GM10248 (cell line): ENCODE results near the gene CNTF.

ENCODE experiments used
- CTCF ChIA-PET: fragments of 300-600 bp; sonication (Branson Sonifier 250); formaldehyde crosslinking; extraction: SDS; loops from one replicate; lab custom pipeline; 2021; ENCODE audit warnings: antibody characterized with exemption; lab: Yijun Ruan, JAX
- POLR2A ChIA-PET: fragments of 350-650 bp; sonication (Branson Sonifier 250); formaldehyde crosslinking; extraction: SDS; loops from one replicate; lab custom pipeline; 2020; ENCODE audit warnings: antibody characterized with exemption; lab: Yijun Ruan, JAX
- DNase-seq: peaks from one replicate; pipeline ENCODE4 v3.0.0; 2012; ENCODE audit errors: extremely low spot score
- TF ChIP-seq, protein P1 (sequence below): IDR thresholded peaks from 2 replicates; pipeline ENCODE4 v1.5.1; 2012; ENCODE audit warnings: mild to moderate bottlenecking, low read depth; ENCODE audit errors: extremely low read depth, missing control alignments, control extremely low read depth

Gene CNTF

DNA sequence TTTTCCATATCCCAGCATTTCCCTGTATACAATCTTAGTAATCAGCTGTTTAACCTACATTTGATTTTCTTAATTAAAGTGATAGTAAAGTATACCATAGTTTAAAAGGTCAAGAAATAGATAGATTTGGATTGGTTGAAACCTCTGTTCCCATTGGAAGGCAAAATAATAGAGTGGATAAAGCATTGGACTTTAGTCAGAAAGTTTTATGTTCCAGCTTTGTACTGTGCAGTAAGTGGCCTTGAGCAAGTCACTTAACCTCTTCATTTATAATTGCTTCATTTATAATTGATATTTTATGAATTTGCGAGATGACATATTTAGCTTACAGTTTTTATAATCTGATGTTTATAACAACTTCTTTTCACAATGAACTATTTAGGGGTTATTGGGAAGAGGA, 40.0 kb upstream of the CNTF start:
- CTCF ChIA-PET: interaction anchor here (1.0 to 2.1 kb wide), 5 partner anchors 10 to 553 kb away, joined by 3 to 7 read pairs (median 3); no protein-coding TSS in a partner anchor
- TF ChIP-seq, protein P1, sequence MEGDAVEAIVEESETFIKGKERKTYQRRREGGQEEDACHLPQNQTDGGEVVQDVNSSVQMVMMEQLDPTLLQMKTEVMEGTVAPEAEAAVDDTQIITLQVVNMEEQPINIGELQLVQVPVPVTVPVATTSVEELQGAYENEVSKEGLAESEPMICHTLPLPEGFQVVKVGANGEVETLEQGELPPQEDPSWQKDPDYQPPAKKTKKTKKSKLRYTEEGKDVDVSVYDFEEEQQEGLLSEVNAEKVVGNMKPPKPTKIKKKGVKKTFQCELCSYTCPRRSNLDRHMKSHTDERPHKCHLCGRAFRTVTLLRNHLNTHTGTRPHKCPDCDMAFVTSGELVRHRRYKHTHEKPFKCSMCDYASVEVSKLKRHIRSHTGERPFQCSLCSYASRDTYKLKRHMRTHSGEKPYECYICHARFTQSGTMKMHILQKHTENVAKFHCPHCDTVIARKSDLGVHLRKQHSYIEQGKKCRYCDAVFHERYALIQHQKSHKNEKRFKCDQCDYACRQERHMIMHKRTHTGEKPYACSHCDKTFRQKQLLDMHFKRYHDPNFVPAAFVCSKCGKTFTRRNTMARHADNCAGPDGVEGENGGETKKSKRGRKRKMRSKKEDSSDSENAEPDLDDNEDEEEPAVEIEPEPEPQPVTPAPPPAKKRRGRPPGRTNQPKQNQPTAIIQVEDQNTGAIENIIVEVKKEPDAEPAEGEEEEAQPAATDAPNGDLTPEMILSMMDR: no peak
- DNase-seq: no peak
- POLR2A ChIA-PET: no interaction called here

DNA sequence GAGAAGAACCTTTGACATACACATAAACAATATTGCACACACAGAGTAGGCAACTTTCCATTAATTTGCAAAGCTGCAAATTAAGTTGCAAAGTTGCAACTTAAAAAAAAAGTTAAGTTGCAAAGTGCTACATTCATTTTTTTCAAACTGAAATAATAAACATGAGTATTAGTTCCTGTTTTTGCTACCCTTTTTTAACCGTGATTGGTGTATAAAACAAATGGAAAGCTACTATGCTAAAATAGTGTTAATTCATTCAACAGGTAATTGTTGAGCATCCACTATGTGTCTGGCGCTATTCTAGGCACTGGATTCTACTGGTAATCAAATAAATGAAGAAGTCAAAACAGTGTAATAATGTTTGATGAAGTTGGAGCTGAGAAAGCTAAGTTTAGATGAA, 35.5 kb upstream of the CNTF start:
- TF ChIP-seq, protein P1: no peak
- CTCF ChIA-PET: interaction anchor here (1.3 to 1.9 kb wide), 3 partner anchors 19 to 549 kb away, joined by 3 to 7 read pairs (median 4); no protein-coding TSS in a partner anchor
- POLR2A ChIA-PET: no interaction called here
- DNase-seq: no peak

DNA sequence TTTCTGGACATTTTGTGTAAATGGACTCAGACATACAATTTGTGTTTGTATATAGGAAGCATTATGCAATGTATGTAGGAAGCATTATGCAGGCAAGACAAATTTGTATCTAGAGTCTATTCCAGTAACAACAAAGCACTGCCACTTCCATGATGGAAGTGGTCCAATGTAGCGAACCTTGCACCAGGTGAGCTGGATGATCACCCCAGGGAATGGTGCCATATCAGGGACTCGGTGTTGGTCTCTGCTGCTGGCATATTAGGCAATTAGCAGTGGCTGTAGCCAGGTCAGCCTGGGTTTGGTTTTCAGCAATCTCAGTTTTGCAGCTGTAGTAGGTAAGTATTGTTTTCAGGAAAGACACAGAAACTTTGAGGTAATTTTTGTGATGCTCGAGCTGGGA, 30.8 kb upstream of the CNTF start:
- TF ChIP-seq, protein P1: no peak
- DNase-seq: no peak
- ChIA-PET POLR2A (interaction anchor here (0.6 kb wide), 2 partner anchors 37 to 85 kb away, joined by 3 to 4 read pairs; no protein-coding TSS in a partner anchor), CTCF (interaction anchor here (0.6 to 1.4 kb wide), 5 partner anchors 9 to 61 kb away, joined by 3 to 6 read pairs (median 3); no protein-coding TSS in a partner anchor)

DNA sequence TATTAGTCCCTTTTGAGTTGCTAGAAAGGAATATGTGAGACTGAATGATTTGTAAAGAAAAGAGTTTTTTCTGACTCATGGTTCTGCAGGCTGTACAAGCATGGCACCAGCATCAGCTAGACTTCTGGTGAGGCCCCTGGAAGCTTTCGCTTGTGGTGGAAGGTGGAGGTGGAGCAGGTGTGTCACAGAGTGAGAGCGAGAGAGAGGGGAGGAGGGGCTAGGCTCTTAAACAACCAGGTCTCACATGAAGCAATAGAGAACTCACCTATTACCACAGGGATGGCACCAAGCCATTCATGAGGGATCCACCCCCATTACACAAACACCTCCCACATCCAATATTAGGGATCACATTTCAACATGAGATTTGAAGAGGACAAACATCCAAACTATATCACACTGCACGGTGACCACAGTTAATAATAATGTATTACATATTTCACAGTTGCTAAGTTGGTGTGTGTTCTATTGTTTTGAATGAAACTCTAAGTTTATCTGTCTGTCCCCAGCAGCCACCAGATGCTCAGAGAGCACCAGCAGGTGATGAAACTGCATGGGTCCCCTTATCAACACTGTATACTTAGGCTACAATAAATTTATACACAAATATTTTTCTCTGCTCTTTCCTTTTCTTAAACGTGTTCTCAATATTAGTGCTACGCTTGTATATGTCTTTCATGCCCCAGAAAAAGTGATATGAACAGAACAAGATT, 29.5 kb upstream of the CNTF start:
- TF ChIP-seq, protein P1: no peak
- ChIA-PET CTCF (interaction anchor here (1.3 to 2.2 kb wide), 5 partner anchors 9 to 60 kb away, joined by 3 to 6 read pairs (median 5); no protein-coding TSS in a partner anchor), POLR2A (no interaction called here)
- no peak for DNase-seq

DNA sequence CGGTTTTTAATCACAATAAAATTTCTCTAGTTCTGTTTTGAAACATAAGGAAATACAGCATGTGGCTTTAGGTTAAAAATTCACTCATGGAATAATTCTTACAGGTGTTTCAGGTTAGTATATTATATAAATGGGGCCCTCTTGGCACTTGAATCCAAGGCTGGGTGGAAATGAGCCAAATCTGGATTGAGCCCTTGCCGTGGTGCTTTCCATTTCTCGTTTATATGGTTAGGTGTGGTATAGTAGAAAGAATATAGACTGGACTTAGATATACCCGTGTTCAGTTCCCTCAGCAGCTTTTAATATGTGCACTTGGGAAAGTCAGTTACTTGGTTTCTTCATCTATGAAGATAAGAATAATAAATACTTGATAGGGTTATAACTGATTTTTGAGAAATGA, 27.6 kb upstream of the CNTF start:
- no peak for DNase-seq
- CTCF ChIA-PET: interaction anchor here (1.6 to 3.1 kb wide), 3 partner anchors 11 to 35 kb away, joined by 5 to 12 read pairs (median 6); no protein-coding TSS in a partner anchor
- TF ChIP-seq, protein P1: no peak
- POLR2A ChIA-PET: no interaction called here

DNA sequence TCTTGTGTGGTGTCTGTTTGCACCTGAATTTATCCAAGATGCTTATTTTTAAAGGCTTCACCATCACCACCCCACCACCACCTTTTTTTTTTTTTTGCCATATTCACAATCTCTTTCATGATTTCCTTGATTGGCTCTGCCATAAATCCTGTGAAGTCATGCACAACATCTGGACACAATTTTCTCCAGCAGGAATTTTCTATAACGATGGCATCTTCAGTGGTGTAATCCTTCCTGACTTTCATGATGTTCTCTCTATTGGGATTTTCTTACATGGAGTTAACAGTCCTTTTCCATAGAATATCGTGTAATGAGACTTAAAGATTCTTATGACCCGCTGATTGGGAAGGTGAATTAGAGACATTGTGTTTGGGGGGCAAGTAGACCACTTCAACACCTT, 25.8 kb upstream of the CNTF start:
- no peak for DNase-seq
- POLR2A ChIA-PET: no interaction called here
- CTCF ChIA-PET: interaction anchor here (0.9 to 3.1 kb wide), 4 partner anchors 14 to 51 kb away, joined by 3 to 12 read pairs (median 4); no protein-coding TSS in a partner anchor
- TF ChIP-seq, protein P1: no peak
